K562 (cell line): ENCODE measurements around the gene TIPARP. TPM values are rescaled to one million over a fixed set of nuclear protein-coding genes. Genes with fewer than 3 reads are reported as not detected.

Experiments used
- ATAC-seq: fragments of 200-7000 bp; cut with Tn5 transposase; 3 replicates; pipeline ENCODE4 v1.9.1; 2020; ENCODE audit warnings: moderate library complexity
- BruUV-seq: library from RNA; stranded (reverse); fragments of 400-500 nt; replicated peaks from 2 replicates; lab custom pipeline; 2021; lab: Mats Ljungman, UMichigan
- CTCF ChIA-PET: fragments of 300-600 bp; formaldehyde crosslinking; extraction: SDS; loops from one replicate; lab custom pipeline; 2021; ENCODE audit warnings: low intra/inter-chr PET ratio; lab: Yijun Ruan, JAX
- POLR2A ChIA-PET: fragments of 300-600, 350-650 bp; sonication (Branson Sonifier 250); formaldehyde crosslinking; extraction: SDS; loops from one replicate; lab custom pipeline; 2021; ENCODE audit warnings: antibody characterized with exemption, inconsistent platforms; lab: Yijun Ruan, JAX
- DNase-seq, 4 experiments: peaks; one replicate each; pipeline versions ENCODE4 v3.0.0 to v3.0.0-alpha.2; 2011 to 2018; ENCODE audit warnings: low spot score in 3 of 4, mixed read lengths in 3 of 4; ENCODE audit errors: extremely low read depth in 1 of 4
- FAIRE-seq: peaks from 2 replicates; lab custom pipeline; 2011; peaks lifted over from hg19 to GRCh38; lab: Jason Lieb, UNC
- H2AFZ ChIP-seq: 2 replicates; pipeline ENCODE4 v1.6.0; 2011; ENCODE audit warnings: low read depth, low read length, control low read depth, inconsistent platforms
- H3K27ac ChIP-seq: fragments of 200-600 bp; 3 replicates; pipeline ENCODE4 v1.8.0; 2011; ENCODE audit warnings: low read depth, mild to moderate bottlenecking, control low read depth, inconsistent platforms, low read length, moderate library complexity, mixed read lengths; ENCODE audit errors: extremely low read depth
- H3K27me3 ChIP-seq, 2 experiments: fragments of 300-600 bp in 1 of 2; 2 replicates in 1 of 2; 3 replicates in 1 of 2; pipeline versions ENCODE4 v1.6.0 to v1.8.0; 2011; ENCODE audit warnings: inconsistent platforms in 2 of 2, low read length in 2 of 2, mild to moderate bottlenecking in 1 of 2, mixed read lengths in 1 of 2, moderate library complexity in 1 of 2; ENCODE audit not compliant: control insufficient read depth in 2 of 2, insufficient read depth in 2 of 2
- H3K36me3 ChIP-seq: fragments of 300-600 bp; 3 replicates; pipeline ENCODE4 v1.8.0; 2011; ENCODE audit warnings: mild to moderate bottlenecking, low read length, inconsistent platforms; ENCODE audit not compliant: control insufficient read depth, insufficient read depth
- H3K4me1 ChIP-seq, 2 experiments: fragments of 200-600 bp in 1 of 2; replicated peaks in 1 of 2; 2 replicates in 1 of 2; 3 replicates in 1 of 2; pipeline versions ENCODE4 v1.5.1 to v1.8.0; 2011; ENCODE audit warnings: inconsistent platforms in 2 of 2, low read length in 2 of 2, mild to moderate bottlenecking in 1 of 2, mixed read lengths in 1 of 2, moderate library complexity in 1 of 2; ENCODE audit not compliant: control insufficient read depth in 2 of 2, insufficient read depth in 2 of 2
- H3K4me2 ChIP-seq: 2 replicates; pipeline ENCODE4 v1.6.1; 2011; ENCODE audit warnings: low read length, control low read depth, inconsistent platforms, mixed read lengths; ENCODE audit not compliant: insufficient read depth
- H3K4me3 ChIP-seq: fragments of 200-600 bp; sonication (generic), shearing (Covaris generic); 2 replicates; pipeline ENCODE4 v1.5.1; 2016; ENCODE audit warnings: control low read depth, inconsistent platforms
- H3K79me2 ChIP-seq: fragments of 200-600 bp; 3 replicates; pipeline ENCODE4 v1.8.0; 2011; ENCODE audit warnings: low read length, inconsistent platforms; ENCODE audit not compliant: control insufficient read depth, insufficient read depth
- H3K9ac ChIP-seq, 2 experiments: 2 replicates each; pipeline versions ENCODE4 v1.6.0 to v1.6.1; 2011; ENCODE audit warnings: low read depth in 2 of 2, low read length in 2 of 2, control low read depth in 1 of 2, inconsistent platforms in 1 of 2, mild to moderate bottlenecking in 1 of 2, mixed read lengths in 1 of 2; ENCODE audit not compliant: insufficient read depth in 1 of 2
- H3K9me1 ChIP-seq: one replicate; pipeline ENCODE4 v1.6.0; 2011; ENCODE audit warnings: inconsistent platforms, mild to moderate bottlenecking, low read length, moderate library complexity; ENCODE audit not compliant: control insufficient read depth, insufficient read depth
- H3K9me3 ChIP-seq: replicated peaks from 2 replicates; pipeline ENCODE4 v1.5.1; 2011; ENCODE audit warnings: low read depth, low read length, inconsistent platforms; ENCODE audit not compliant: control insufficient read depth, insufficient read depth
- H4K20me1 ChIP-seq: replicated peaks from 2 replicates; pipeline ENCODE4 v1.6.1; 2011; ENCODE audit warnings: low read length, inconsistent platforms, mixed read lengths; ENCODE audit not compliant: control insufficient read depth, insufficient read depth
- ADNP ChIP-seq: fragments of 200-800 bp; sonication (Bioruptor generic); IDR thresholded peaks from 2 replicates; pipeline ENCODE4 v1.6.1; 2016; ENCODE audit warnings: missing genetic modification characterization, missing compliant biosample characterization
- MTA2 ChIP-seq: fragments of 450-650 bp; IDR thresholded peaks from 2 replicates; pipeline ENCODE4 v1.6.1; 2016; ENCODE audit warnings: low read depth
- MYBL2 ChIP-seq, 2 experiments: fragments of 450-650 bp in 1 of 2; sonication (generic) in 1 of 2; formaldehyde crosslinking in 1 of 2; IDR thresholded peaks; 2 replicates each; pipeline versions ENCODE4 v1.6.1 to v1.8.1; 2017 to 2022; ENCODE audit warnings: borderline replicate concordance in 1 of 2, inconsistent platforms in 1 of 2, low read depth in 1 of 2, mild to moderate bottlenecking in 1 of 2, missing genetic modification reagents in 1 of 2, moderate library complexity in 1 of 2
- NFXL1 ChIP-seq: fragments of 450-650 bp; formaldehyde crosslinking; IDR thresholded peaks from 2 replicates; pipeline ENCODE4 v1.4.0; 2021; ENCODE audit warnings: mild to moderate bottlenecking
- RUNX1 ChIP-seq: sonication (generic); IDR thresholded peaks from 2 replicates; pipeline ENCODE4 v1.6.1; 2016; ENCODE audit warnings: antibody characterized with exemption, low read depth
- TCFL5 ChIP-seq: fragments of 250-450 bp; sonication (Bioruptor Pico); conservative IDR thresholded peaks from 2 replicates; pipeline ENCODE4 v1.6.1; 2021; ENCODE audit warnings: mild to moderate bottlenecking, moderate library complexity, matching md5 sums
- ZBTB8A ChIP-seq: fragments of 450-650 bp; IDR thresholded peaks from 2 replicates; pipeline ENCODE4 v1.6.1; 2018; ENCODE audit warnings: mild to moderate bottlenecking, moderate library complexity; ENCODE audit not compliant: partially characterized antibody
- ZNF133 ChIP-seq: fragments of 250-450 bp; sonication (Bioruptor Pico); IDR thresholded peaks from 2 replicates; pipeline ENCODE4 v1.4.0; 2020; ENCODE audit warnings: mild to moderate bottlenecking
- WGBS: fragments of 100-300 bp; shearing (Covaris generic); methylation state at CpG from one replicate; pipeline ENCODE4 v1.1.6; 2016; ENCODE audit warnings: low coverage, mixed read lengths; ENCODE audit not compliant: insufficient coverage; ENCODE audit errors: missing lambda C conversion rate; 5-methylcytosine and 5-hydroxymethylcytosine counted together
- in situ Hi-C: fragments of 300-500 bp; cut with MboI; formaldehyde crosslinking; loops from 4 replicates; pipeline ENCODE4 v1.15.0; 2018; ENCODE audit warnings: inconsistent platforms, mixed read lengths
- intact Hi-C: fragments of 100-400 bp; cut with micrococcal nuclease; formaldehyde crosslinking; loops from 2 replicates; pipeline ENCODE4 v1.14.2; 2022
- polyA plus RNA-seq, 8 experiments: library from polyadenylated mRNA; depleted of rRNA in 4 of 8; stranded (reverse) in 5 of 8; unstranded in 3 of 8; fragments of >200 nt; fragmentation: Nextera tagmentation in 2 of 8; fragmentation: Illumina TruSeq in 1 of 8; extraction: Ambion mirVana in 2 of 8; extraction: Trizol in 1 of 8; gene quantifications; 2 replicates each; pipeline versions ENCODE4 v1.2.1 to v1.2.3, GENCODE V29; 2011 to 2014; ENCODE audit warnings: inconsistent platforms in 1 of 8, missing spikeins in 1 of 8
- total RNA-seq, 7 experiments: library from RNA; depleted of rRNA in 6 of 7; stranded (reverse); fragments of >200 nt in 6 of 7; fragmentation: Illumina TruSeq in 2 of 7; extraction: Trizol in 2 of 7; gene quantifications; 2 replicates each; pipeline versions ENCODE4 v1.2.1 to v1.2.3, GENCODE V29; 2011 to 2021; ENCODE audit warnings: low replicate concordance in 1 of 7

The TIPARP gene
- total and polyA plus RNA-seq, 9 of the 15 experiments (the other 6 are each of a cell fraction or from before 2014, with no cell fraction given): 2.4 to 29.4 (median 15.1) TPM

DNA sequence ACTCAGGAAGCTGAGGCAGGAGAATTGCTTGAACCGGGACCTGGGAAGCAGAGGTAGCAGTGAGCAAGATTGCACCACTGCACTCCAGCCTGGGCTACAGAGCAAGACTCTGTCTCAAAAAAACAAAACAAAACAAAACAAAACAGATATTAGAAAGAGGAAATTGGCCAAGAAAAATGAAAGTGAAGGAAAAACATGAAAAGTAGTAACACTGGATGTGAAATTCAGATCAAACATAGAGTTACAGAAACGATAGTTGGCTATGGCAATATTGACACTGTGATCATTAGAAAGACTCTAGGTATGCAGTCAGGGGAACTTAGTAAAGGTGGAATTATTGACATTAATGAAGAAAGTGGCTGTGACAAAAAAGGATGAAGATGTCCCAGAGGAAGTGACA is 13.2 kb upstream of the TIPARP start:
- no peak for FAIRE-seq
- ATAC-seq: no peak
- no peak overlapping the region for H2AFZ ChIP-seq
- H3K36me3 ChIP-seq: no peaks in the 10 kb centered on the region
- no peak overlapping the region for H3K4me3 ChIP-seq
- BruUV-seq: no TSS peak
- in situ Hi-C loops: loop anchor here (5.0 to 25.0 kb wide), 2 partner anchors 109 to 649 kb away; no protein-coding TSS in a partner anchor
- H3K27me3 ChIP-seq: no peaks in the 10 kb centered on the region
- H3K4me2 ChIP-seq: no peak overlapping the region
- 41% methylated on average over 2 of the region's 2 CpGs for WGBS
- ChIA-PET POLR2A (interaction anchor here (0.7 to 1.1 kb wide), 2 partner anchors 13 to 187 kb away, joined by 3 read pairs; no protein-coding TSS in a partner anchor), CTCF (no interaction called here)
- H3K9ac ChIP-seq: no peak overlapping the region
- H3K9me1 ChIP-seq: no peaks in the 10 kb centered on the region
- H3K9me3 ChIP-seq: no peaks in the 10 kb centered on the region
- intact Hi-C loops: no loop called here
- TF ChIP-seq MYBL2 (IDR thresholded peaks at IDR 0.05; ENCODE audit: low read depth) (no peak), MYBL2 (CRISPR knock-in tag; IDR thresholded peaks at IDR 0.05; ENCODE audit: borderline replicate concordance) (no peak), NFXL1 (CRISPR knock-in tag) (no peak), ZBTB8A (no peak), MTA2 (no peak), RUNX1 (no peak), TCFL5 (CRISPR knock-in tag) (no peak), ZNF133 (no peak), ADNP (tag) (no peak)
- H4K20me1 ChIP-seq: no peaks in the 10 kb centered on the region
- H3K27ac ChIP-seq: no peak overlapping the region
- H3K4me1 ChIP-seq: peaks cover 3 to 21% of the 10 kb centered on the region in 2 experiments
- H3K79me2 ChIP-seq: no peaks in the 10 kb centered on the region
- no peak for DNase-seq
